HG03280 (cell line): ENCODE results near the gene CREB5.

Experiments used
- ATAC-seq: cut with Tn5 transposase; IDR thresholded peaks from one replicate; pipeline ENCODE4 v1.9.1; 2021; ENCODE audit warnings: mild to moderate bottlenecking, moderate library complexity; ENCODE audit not compliant: unreplicated experiment

The CREB5 gene

GRCh38 chr7:28729727-28730126, 317.4 kb downstream of the CREB5 start:
- ATAC-seq = no peak

- no peak for ATAC-seq
These were observed 318.9 kb downstream of the CREB5 start for GRCh38 chr7:28731092-28731658.

GRCh38 chr7:28732071-28732869, 320.0 kb downstream of the CREB5 start:
- ATAC-seq = no peak

- ATAC-seq = no peak
These were observed 320.7 kb downstream of the CREB5 start for GRCh38 chr7:28733035-28733434.

GRCh38 chr7:28738412-28738811, 326.1 kb downstream of the CREB5 start:
- no peak for ATAC-seq

GRCh38 chr7:28739128-28739527, 326.8 kb downstream of the CREB5 start:
- ATAC-seq = no peak

- no peak for ATAC-seq
These were observed 327.5 kb downstream of the CREB5 start for GRCh38 chr7:28739826-28740225.

GRCh38 chr7:28744951-28745350, 332.6 kb downstream of the CREB5 start:
- ATAC-seq = no peak

- no peak for ATAC-seq
These were observed 333.0 kb downstream of the CREB5 start for GRCh38 chr7:28745351-28745750.

GRCh38 chr7:28747404-28747803, 335.1 kb downstream of the CREB5 start:
- no peak for ATAC-seq

- ATAC-seq = no peak
These were observed 335.5 kb downstream of the CREB5 start for GRCh38 chr7:28747854-28748253.

GRCh38 chr7:28748346-28748745, 336.0 kb downstream of the CREB5 start:
- ATAC-seq = no peak

GRCh38 chr7:28748933-28749584, 336.7 kb downstream of the CREB5 start:
- no peak for ATAC-seq

GRCh38 chr7:28749638-28750037, 337.3 kb downstream of the CREB5 start:
- no peak for ATAC-seq

GRCh38 chr7:28750981-28751380, 338.7 kb downstream of the CREB5 start:
- no peak for ATAC-seq

GRCh38 chr7:28753613-28754012, 341.3 kb downstream of the CREB5 start:
- no peak for ATAC-seq

GRCh38 chr7:28754027-28754426, 341.7 kb downstream of the CREB5 start:
- peak; percentile 78 for ATAC-seq

- no peak for ATAC-seq
These were observed 342.1 kb downstream of the CREB5 start for GRCh38 chr7:28754447-28754846.

GRCh38 chr7:28755255-28755654, 342.9 kb downstream of the CREB5 start:
- ATAC-seq = no peak

GRCh38 chr7:28758186-28758585, 345.9 kb downstream of the CREB5 start:
- ATAC-seq = no peak

GRCh38 chr7:28759475-28759971, 347.2 kb downstream of the CREB5 start:
- no peak for ATAC-seq

- ATAC-seq = no peak
These were observed 349.2 kb downstream of the CREB5 start for GRCh38 chr7:28761505-28761904.
